ENCODE data around the gene CEP128.

CEP128 gene

GRCh38 chr14:80780500-80780899, 161.0 kb downstream of the CEP128 start:
- no peak overlapping the region for H3K4me3 ChIP-seq (ENCODE audit: low read depth, low read length)
- no peak for DNase-seq
- H3K27ac ChIP-seq = no peak overlapping the region

GRCh38 chr14:80776657-80777056, 164.9 kb downstream of the CEP128 start:
- H3K4me3 ChIP-seq (ENCODE audit: low read depth, low read length) = no peak overlapping the region
- no peak overlapping the region for H3K27ac ChIP-seq
- H3K36me3 ChIP-seq (replicated peaks) = no peaks in the 10 kb centered on the region
- no peak for TF ChIP-seq CTCF (IDR thresholded peaks at IDR 0.05; ENCODE audit: low read depth, low read length, missing control alignments)
- H3K27me3 ChIP-seq (replicated peaks) = no peaks in the 10 kb centered on the region
- DNase-seq = no peak
- in situ Hi-C loops (cut with HindIII; ENCODE audit: low pct_ligation_motif_present, low sequenced_read_pairs) = no loop called here

More at GRCh38 chr14:80780500-80780899, 161.0 kb downstream of the CEP128 start:
- Histone ChIP-seq H3K27me3 (replicated peaks) (no peaks in the 10 kb centered on the region), H3K36me3 (replicated peaks) (no peaks in the 10 kb centered on the region)
- in situ Hi-C loops (cut with HindIII; ENCODE audit: low pct_ligation_motif_present, low sequenced_read_pairs) = no loop called here
- TF ChIP-seq CTCF (IDR thresholded peaks at IDR 0.05; ENCODE audit: low read depth, low read length, missing control alignments) = no peak

GRCh38 chr14:80776186-80776585, 165.4 kb downstream of the CEP128 start:
- no peak for TF ChIP-seq CTCF (IDR thresholded peaks at IDR 0.05; ENCODE audit: low read depth, low read length, missing control alignments)
- Histone ChIP-seq H3K27ac (no peak overlapping the region), H3K36me3 (replicated peaks) (no peaks in the 10 kb centered on the region), H3K4me3 (ENCODE audit: low read depth, low read length) (no peak overlapping the region), H3K27me3 (replicated peaks) (no peaks in the 10 kb centered on the region)
- no peak for DNase-seq
- in situ Hi-C loops (cut with HindIII; ENCODE audit: low pct_ligation_motif_present, low sequenced_read_pairs) = no loop called here

- TF ChIP-seq CTCF (IDR thresholded peaks at IDR 0.05; ENCODE audit: low read depth, low read length, missing control alignments) = no peak
- Histone ChIP-seq H3K27ac (no peak overlapping the region), H3K36me3 (replicated peaks) (no peaks in the 10 kb centered on the region), H3K27me3 (replicated peaks) (no peaks in the 10 kb centered on the region), H3K4me3 (ENCODE audit: low read depth, low read length) (no peak overlapping the region)
- in situ Hi-C loops (cut with HindIII; ENCODE audit: low pct_ligation_motif_present, low sequenced_read_pairs) = no loop called here
- no peak for DNase-seq
Observed at GRCh38 chr14:80772504-80772903, 169.0 kb downstream of the CEP128 start.

- no peaks in the 10 kb centered on the region for H3K36me3 ChIP-seq (replicated peaks)
- in situ Hi-C loops (cut with HindIII; ENCODE audit: low pct_ligation_motif_present, low sequenced_read_pairs) = no loop called here
- no peak for TF ChIP-seq CTCF (IDR thresholded peaks at IDR 0.05; ENCODE audit: low read depth, low read length, missing control alignments)
- no peak overlapping the region for H3K4me3 ChIP-seq (ENCODE audit: low read depth, low read length)
- no peaks in the 10 kb centered on the region for H3K27me3 ChIP-seq (replicated peaks)
- DNase-seq = no peak
- no peak overlapping the region for H3K27ac ChIP-seq
Observed at GRCh38 chr14:80771201-80771600, 170.3 kb downstream of the CEP128 start.

GRCh38 chr14:80770114-80770908, 171.2 kb downstream of the CEP128 start:
- no peak overlapping the region for H3K4me3 ChIP-seq (ENCODE audit: low read depth, low read length)
- no peaks in the 10 kb centered on the region for H3K36me3 ChIP-seq (replicated peaks)
- H3K27me3 ChIP-seq (replicated peaks) = no peaks in the 10 kb centered on the region
- H3K27ac ChIP-seq = no peak overlapping the region
- DNase-seq = no peak
- in situ Hi-C loops (cut with HindIII; ENCODE audit: low pct_ligation_motif_present, low sequenced_read_pairs) = no loop called here
- TF ChIP-seq CTCF (IDR thresholded peaks at IDR 0.05; ENCODE audit: low read depth, low read length, missing control alignments) = no peak

Measured in brain microvascular endothelial cell (primary cell).